CD4-positive, alpha-beta T cell treated with Interleukin-15 for 4 hours (primary cell): Measurements from ENCODE around the gene HIPK2.
"Not testable (repeated sequence)": the region's sequence is repeated elsewhere in the genome, so short reads cannot be mapped to it uniquely, and the experiment has no call there.

Experiments
- DNase-seq: peaks from one replicate; pipeline ENCODE4 v3.0.0-alpha.2; 2020; ENCODE audit warnings: low spot score

Gene HIPK2

DNA sequence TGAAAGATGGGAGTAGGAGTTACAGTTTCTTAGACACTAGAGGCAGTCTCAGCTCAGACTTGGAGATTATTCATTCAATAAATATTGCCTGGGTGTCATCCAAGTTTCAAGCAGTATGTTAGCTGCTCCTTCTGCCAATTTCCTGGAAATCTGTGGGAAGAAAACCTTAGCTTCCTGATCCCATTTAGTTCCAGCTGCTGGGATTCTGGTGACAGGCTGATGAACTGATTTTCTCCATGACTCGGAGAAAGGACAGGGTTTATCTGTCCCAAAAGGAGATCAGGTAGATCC, 158.5 kb downstream of the HIPK2 start:
- no peak for DNase-seq

DNA sequence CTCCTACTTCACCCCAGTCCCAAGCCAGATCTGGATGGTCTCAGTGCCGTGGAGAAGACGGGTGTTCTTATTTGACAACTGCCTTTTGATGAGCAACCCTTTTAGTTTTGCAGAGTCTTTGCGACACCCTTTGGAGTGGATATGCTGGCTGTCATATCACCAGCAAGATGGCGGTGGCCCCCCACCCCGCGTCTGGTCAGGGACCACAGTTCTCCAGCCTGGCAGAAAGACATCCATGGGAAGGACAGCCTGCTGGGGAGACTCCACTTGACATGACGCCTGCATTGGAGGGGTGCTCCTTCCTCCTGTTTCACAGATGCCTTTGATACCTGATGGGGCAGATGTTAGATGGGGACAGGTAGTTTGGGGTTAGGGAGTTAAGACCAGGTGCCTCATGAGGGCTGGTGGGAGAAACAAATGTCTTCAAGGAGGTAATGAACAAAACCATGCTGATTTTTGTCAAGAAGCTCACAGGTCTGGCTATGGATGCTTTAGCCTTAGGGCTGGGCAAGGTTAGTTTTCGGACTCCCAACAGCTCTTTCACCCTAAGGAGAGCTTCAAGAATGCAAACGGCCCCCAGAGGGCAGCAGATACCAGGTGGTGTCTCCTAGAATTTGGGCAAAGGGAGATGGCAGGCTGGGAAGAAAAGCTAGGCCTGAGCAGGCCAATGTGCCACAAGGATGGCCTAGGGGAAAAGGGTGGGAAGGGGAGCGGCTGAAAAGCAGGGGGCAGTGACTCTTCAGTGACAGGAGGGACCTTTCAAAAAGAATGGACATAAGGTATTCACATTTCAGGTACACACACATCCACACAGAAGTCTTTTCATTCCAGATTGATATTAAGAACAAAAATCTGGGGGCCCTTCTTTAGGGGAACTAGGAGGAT, 159.1 kb downstream of the HIPK2 start:
- DNase-seq, result peak; percentile 29

DNA sequence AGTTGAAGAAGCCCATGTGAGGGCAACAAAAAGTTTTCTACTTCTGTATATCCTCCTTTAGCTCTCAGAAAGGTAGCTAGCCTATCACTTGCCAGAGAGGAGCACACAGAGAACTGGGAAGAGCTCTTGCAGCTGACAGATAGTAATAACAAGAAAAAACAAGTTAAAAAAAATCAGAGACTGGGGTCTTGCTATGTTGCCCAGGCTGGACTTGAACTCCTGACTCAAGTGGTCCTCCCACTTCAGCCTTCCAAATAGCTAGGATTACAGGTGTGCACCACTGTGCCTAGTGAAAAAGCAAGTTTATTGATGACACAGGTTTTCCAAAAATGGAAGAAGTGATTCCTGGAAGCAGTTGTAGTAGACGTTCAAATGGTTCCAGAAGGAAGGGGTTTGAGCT, 160.7 kb downstream of the HIPK2 start:
- no peak for DNase-seq

DNA sequence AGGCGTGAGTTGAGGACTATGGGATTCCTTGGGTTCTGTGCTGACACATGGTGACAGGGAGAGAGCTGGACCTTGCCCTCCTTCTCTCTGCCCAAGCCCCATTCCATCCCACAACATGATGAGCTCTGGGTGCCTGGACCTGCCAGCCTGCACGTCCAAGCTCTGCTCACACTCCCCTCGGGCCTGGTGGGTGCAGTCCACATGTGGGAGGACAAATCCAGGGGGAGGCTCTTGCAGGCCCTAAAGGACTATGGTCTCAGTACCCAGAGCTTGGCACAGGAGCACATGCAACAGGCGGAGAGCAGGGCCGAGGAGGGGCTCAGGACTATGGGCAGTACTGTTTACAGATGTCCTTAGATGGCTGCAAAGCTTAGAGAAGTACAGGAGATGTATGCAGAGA, 162.9 kb downstream of the HIPK2 start:
- DNase-seq, result no peak

DNA sequence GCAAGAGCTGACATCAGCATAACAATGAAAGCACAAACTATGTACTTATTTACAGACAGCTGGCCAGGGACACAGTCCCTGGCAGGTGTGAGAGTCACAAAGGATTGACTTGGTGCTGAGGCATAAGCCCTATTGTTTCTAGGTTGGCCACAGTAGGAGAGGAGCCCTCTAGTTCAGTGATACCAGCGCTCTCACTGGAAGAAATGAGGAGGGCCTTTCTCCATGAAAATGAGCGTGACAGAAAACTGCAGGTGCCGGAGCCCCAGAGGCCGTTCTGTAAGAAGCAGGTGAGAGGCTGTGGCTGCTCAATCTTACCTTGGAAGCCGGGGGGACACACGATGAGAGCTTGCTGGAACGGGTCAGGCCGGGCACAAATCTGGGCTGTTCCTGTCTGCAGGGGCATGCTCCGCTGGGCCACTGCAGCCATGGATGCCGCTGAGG, 163.8 kb downstream of the HIPK2 start:
- no peak for DNase-seq

DNA sequence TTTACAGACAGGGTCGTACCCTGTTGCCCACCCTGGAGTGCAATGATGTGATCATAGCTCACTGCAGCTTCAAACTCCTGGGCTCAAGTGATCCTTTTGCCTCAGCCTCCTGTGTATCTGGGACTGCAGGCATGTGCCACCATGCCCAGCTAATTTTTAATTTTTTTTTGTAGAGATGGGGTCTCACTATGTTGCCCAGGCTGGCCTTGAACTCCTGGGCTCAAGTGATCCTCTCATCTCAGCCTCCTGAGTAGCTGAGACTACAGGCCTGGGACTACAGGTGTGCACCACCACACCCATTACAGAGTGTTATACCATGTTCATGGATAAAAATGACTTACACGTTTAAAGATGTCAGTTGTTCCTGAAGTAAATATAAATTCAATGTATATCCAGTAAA, 166.2 kb downstream of the HIPK2 start:
- not testable (repeated sequence) for DNase-seq

DNA sequence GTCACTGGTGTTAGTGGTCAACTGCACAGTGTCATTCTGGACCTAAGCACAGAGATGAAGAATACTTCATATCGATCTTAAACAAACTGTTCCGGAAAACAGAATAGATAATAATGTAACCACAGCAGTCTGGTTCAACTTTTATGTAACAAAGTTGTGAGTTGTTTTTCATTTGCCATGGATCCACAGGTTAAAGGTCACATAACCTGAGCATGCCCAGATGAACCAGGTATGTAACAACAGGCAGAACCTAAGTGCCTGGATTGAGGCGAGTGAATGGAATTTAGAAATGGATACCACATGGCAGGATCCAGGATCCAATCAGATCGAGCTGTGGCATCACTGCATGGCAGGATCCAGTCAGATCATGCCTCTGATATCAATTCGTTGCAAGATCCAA, 167.2 kb downstream of the HIPK2 start:
- DNase-seq, result no peak

DNA sequence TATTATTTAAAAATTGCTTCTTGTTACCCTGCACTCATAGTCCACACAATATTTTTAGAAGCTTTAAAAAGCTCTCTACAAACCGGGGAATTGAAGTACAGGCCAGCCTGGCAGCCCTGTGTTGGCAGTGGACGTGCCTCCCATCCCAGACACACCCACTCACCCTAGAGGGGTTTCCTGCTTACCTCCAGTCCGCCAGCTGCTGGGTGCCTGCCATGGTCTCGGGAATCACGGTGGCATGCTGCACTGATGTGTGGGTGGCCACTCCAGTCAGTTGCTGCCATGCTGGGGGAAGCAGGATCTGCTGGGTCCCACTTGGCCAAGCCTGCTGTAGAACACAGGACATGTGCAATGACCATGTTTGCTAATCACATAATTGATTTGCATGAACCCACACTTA, 173.9 kb downstream of the HIPK2 start:
- DNase-seq, result no peak

DNA sequence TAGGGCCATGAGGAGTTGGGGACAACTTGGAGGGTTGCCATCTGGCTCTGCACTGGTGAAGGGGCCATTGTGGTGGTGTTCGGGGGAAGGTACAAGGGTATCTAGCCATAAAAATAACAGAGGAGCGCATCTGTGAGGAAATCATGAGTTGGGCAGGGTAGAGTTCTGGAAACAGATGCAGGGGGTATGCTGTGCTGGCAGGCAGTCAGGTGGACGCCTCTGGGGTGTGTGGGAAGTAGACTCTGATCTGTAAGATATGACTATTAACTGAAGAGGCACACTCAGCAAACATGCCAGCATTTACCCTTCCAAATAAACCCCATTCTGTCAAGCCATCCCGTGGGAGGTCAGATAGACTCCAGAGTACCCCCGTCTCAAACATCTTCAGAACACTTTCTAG, 174.5 kb downstream of the HIPK2 start:
- no peak for DNase-seq

DNA sequence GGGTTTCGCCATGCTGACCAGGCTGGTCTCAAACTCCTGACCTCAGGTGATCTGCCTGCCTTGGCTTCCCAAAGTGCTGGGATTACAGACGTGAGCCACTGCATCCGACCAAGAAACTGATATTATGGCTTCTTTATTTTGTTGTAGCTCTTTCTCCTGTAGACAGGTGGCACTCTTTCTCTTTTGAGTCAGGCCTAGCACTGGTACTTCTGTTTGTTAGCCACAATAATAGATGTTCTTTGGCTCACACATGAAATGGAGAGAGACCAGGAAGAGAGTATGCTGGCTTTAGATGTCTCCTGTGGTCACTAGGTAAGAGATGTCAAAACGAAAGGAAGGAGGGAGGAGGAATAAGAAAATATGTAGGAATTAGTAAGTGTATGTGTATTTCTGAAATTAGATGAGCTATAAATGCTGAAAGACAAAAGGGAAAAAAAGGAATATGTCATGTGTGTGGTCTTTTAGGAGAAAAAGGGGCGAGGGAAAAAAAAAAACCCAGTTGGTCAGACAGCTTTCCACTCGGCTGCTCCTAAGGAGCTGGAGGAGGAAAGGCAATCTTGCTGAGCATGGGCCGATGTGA, 175.6 kb downstream of the HIPK2 start:
- peak; percentile 11 for DNase-seq

DNA sequence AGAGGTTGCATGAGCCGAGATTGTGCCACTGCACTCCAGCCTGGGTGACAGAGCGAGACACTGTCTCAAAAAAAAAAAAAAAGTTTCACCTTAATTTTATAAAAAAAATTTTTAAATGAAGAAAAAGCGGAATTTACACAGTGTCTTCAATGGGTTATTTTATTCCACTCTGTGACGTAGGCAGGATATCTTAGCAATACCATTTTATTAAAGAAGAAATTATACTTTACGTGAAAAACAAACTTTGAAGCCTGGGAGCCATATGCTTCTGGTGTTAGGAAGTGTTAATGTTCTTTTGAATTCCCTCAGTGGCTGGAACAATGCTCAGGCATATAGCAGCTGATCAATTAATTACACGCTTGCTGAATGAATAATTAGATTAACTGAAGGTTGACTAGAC, 176.6 kb downstream of the HIPK2 start:
- no peak for DNase-seq

DNA sequence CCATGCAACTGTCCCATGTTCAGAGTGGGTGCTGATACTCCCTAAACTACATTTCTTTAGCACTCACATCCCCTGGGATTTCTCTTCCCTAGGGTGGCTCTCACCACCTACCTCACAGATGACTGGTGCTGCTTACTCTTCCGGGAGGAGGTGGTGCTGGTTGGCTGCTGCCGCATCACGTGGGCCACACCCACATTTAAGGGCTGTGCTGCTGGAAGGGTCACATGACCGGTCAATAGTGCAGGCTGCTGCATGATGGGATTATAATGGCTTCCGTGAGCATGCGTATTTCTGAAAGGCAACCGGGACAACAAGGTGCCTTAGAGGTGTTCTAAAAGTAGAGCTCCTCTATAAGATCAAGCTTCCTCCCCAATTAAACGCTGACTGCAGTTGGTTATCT, 177.5 kb downstream of the HIPK2 start:
- no peak for DNase-seq

DNA sequence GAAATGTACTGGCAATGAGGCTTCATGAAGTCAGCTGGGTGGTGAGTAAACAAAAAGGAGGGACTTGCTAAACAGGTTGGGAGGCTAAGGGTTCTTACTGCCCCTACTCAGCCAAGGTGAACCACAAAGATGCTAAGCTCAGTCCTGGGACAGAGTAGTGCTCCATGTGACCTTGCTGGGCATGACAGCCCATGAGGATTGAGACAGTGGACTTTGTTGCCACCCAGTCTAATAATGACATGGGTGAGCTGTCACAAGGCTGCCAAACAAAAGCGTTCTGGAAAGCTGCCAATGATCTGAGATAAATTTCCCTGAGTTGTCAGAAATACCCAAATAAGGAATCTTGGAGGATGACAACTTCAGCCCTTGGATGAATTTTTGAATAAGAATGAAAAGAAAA, 179.2 kb downstream of the HIPK2 start:
- DNase-seq, result no peak

DNA sequence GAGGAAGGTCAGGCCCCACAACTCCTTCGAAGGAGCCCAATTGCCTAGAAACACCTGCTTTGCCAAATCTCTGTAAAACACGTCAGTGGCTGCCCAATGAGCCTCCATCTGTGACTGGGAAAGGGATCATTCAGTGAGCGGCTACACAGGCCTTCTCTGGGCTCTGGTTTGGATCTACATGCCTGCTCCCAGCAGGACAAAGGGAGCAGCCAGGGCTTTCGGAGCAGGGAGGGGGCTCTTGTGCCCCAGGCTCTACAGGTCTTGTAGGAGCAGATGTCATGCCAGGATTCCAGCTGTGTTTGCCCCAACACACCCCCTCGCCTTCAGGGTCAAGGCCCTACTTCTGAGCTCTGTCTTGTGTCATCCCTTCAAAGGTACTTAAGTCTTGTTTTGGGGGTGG, 180.8 kb downstream of the HIPK2 start:
- DNase-seq, result no peak

DNA sequence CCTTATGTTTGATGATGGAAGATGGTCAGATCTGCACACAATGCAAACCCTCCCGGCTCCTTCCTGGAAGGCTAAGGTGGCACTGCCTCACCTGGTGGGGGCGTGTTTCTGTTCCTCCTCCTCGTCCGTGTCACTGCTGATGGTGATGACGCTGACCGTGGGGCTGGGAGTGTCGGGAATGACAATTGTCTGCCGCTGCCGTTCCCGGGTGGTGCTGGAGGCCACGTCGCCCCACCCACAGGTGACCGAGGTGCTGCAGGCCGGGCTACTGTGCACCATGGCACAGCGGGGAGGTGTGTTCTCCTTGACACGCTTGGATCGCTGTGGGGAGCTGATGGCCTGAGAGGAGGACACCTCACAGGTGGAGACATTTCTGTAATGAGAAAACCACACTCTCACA, 181.2 kb downstream of the HIPK2 start:
- DNase-seq, result no peak

DNA sequence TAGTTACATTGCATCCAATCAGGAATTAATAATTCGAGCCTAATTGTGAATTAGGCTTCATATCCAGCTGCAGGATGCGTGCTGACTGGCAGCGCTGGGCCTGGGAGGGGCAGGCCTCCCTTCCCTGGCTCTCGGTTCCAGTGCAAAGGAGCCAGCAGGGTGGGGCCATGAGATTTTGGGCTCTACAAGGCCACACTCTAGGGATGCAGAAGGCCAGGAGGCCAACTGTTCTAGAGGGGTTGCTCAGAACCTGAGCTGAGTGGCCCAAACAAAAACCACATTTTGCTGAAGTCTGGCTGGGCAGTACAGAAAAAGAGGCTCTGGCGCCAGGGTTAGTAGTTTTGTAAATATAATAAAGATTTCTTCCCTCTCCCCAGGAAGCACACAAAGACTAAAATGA, 182.0 kb downstream of the HIPK2 start:
- no peak for DNase-seq

DNA sequence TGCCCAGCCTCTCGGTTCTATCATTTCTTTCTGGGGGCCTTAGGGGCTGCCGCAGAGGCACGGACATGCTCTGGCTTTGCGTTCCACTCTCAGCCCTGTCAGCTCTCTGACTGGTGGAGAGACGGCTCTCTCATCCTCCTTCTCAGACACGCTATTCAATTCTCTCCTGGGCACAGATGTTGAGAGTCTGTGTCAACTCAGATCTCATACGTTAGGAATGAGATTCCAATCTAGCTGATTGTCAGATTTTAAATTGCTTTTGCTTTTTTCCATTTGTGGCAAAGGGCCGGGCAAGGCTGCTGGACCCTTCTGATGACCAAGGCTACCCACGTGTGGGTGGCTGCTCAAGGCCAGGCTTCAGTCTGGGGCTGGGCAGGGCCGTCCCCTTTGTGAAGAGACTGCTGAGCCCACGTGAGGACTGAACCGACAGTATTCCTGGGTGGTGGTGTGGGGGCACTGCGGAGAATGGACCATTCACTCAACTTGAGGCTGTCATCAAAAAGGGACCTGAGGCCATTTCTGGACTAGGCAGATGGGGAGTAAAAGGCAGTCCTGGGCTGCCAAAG, 182.8 kb downstream of the HIPK2 start:
- DNase-seq, result no peak

DNA sequence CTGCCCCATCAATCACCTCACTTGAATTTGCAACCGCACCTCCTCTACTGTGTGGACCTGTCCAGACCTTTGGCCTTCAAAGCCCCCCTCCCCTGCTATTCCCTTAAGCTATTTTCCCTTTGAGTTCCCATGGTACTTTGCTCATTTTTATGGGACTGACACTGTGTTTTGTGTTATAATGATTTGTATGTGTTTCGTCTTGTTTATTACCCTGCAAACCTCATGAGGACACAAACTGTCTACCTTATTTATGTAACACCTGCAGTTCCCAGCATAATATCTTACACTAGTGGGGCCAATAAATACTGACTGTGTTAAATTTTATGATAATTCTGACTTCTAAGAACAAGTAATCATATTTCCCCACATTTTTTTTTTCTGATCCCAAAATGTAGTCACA, 183.7 kb downstream of the HIPK2 start:
- DNase-seq, result no peak

DNA sequence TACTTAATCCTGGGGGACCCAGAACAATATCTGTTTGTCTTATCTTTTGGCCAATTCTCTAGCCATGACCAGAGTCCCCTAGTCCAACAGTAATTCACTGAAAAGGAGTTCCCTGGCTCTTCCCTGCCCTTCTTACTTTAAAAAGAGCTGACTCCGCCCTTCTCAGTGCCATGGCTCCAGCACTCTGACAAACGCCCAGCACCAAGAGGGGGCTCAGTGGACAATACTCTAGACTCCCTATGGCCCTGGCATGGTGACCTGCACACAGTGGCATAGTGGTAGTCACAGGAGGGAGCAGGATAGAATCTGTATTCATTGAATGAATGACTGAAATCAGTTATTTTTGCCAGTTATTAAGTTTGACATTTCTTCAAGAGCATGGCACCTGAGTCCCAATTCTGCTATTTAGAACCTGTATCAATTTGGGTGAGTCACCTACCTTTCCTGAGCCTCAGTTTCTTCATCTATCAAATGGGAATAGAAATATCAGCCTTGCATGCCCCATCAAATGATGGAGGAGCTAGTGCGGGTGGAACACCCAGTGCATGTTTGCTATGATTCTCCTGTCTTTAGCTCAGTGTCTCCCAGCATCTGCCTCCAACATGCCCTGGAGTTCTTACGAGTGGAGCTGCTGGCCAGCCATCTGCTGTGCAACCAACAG, 184.9 kb downstream of the HIPK2 start:
- no peak for DNase-seq

DNA sequence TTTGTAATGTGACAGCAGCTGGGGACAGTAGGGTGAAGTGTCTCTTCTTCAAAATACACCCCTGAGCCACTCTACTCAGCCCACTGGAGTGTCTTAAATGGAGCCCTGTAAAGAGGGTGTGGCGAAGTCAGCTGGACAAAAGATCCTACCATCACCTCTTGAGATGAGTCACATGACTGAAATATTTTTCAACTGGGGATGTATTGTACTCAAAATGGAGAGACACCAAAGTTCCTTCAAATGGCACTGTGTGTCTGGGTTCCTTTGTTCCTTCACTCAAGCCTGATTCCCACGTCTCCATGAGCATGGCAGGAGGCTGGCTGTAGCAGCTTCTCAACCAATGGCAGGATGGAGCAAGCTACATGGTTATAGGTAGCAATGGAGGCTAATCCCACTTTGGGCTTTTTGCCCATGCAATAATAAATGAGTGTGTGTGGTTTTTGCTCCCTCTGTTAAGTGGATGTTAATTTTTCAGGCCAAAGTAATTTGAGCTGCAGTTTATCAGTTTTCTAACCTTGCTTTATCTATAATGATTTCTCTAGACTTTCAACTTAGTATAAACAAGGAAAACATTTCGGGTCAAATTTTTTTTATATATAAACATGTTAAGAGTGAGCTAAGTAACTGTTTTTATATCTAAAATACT, 186.1 kb downstream of the HIPK2 start:
- no peak for DNase-seq

DNA sequence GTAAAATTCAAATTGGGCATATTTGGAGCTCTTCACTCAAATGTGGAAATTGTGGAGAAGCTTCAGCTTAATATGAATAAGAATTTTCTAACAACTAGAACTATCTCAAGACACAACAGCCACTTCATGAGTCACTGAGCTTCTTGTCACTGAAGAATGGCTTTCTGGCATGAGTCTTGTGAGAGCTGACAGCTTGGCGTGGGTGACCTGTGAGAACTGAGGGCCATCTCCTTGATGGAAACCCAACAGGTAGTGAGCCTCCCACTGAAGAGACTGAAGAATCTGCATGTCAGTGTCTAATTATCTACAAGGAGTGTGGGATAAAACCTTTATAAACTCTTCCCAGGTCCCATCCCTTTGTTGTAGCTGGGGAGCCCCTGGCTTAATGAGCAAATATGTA, 188.3 kb downstream of the HIPK2 start:
- DNase-seq, result no peak

DNA sequence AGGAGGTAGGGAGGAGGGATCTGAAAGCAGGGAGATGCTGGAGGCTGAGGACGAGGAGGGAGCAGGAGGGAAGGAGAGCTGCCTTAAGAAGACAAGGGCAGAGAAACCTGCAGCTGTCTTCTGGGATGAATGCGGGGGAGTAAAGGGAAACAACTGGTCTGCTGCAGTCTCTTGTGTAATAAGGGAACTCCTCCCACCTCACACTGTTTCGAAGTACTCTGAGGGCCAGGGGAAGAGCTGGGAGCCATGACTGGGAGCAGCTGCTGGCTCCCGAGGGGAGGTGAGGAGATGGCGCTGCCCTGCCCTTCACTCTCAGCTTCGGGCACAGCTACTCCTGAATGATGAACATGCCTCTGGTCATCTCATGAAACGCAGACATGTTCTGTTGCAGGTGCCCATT, 189.2 kb downstream of the HIPK2 start:
- DNase-seq, result no peak

DNA sequence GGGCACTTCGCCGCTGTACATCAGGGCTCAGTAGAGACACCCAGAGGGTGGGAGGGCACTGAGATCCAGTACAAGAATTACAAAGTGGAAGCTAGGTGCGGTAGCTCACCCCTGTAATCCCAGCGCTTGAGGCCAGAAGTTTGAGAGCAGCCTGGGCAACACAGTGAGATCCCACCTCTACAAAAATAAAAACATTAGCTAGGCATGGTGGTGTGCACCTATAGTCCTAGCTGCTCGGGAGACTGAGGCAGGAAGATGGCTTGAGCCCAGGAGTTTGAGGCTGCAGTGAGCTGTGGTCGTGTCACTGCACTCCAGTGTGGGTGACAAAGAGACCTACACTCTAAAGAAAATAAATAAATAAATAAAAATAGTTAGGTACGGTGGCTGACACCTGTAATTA, 190.3 kb downstream of the HIPK2 start:
- no peak for DNase-seq
